Vagina (tissue), 2 donors: ENCODE data around the gene MPV17L2.

Experiments
- CTCF ChIP-seq, 3 experiments: fragments of 450-650 bp in 2 of 3; fragments of 200-600 bp in 1 of 3; sonication (generic) in 1 of 3; IDR thresholded peaks; one replicate each; pipeline ENCODE4 v1.5.1; 2017 to 2019; ENCODE audit warnings: antibody characterized with exemption in 3 of 3, mild to moderate bottlenecking in 2 of 3, moderate library complexity in 2 of 3
- POLR2A ChIP-seq, 2 donors: fragments of 450-650 bp; IDR thresholded peaks; one replicate each; pipeline ENCODE4 v1.6.1; 2017; ENCODE audit warnings: antibody characterized with exemption in 2 of 2, mild to moderate bottlenecking in 2 of 2, moderate library complexity in 2 of 2

GRCh38 chr19:18160493-18160970, 32.5 kb upstream of the MPV17L2 start:
- TF ChIP-seq POLR2A (IDR thresholded peaks at IDR 0.05) (no peak), CTCF (IDR thresholded peaks at IDR 0.05) (no peak)
